NCI-H460 (cell line): ENCODE results near the gene KANK4. TPM values are rescaled to one million over a fixed set of nuclear protein-coding genes. Genes with fewer than 3 reads are reported as not detected.

ENCODE experiments used
- DNase-seq: peaks from one replicate; pipeline ENCODE4 v3.0.0-alpha.2; 2016; ENCODE audit warnings: low read depth; ENCODE audit errors: extremely low read depth
- total RNA-seq: library from RNA; depleted of rRNA; stranded (reverse); fragments of >200 nt; shearing (Covaris generic); gene quantifications from 2 replicates; pipeline ENCODE4 v1.2.3, GENCODE V29; 2014

KANK4 gene
- total RNA-seq, 1 experiment from 2014 or later: 0.07 TPM

DNA sequence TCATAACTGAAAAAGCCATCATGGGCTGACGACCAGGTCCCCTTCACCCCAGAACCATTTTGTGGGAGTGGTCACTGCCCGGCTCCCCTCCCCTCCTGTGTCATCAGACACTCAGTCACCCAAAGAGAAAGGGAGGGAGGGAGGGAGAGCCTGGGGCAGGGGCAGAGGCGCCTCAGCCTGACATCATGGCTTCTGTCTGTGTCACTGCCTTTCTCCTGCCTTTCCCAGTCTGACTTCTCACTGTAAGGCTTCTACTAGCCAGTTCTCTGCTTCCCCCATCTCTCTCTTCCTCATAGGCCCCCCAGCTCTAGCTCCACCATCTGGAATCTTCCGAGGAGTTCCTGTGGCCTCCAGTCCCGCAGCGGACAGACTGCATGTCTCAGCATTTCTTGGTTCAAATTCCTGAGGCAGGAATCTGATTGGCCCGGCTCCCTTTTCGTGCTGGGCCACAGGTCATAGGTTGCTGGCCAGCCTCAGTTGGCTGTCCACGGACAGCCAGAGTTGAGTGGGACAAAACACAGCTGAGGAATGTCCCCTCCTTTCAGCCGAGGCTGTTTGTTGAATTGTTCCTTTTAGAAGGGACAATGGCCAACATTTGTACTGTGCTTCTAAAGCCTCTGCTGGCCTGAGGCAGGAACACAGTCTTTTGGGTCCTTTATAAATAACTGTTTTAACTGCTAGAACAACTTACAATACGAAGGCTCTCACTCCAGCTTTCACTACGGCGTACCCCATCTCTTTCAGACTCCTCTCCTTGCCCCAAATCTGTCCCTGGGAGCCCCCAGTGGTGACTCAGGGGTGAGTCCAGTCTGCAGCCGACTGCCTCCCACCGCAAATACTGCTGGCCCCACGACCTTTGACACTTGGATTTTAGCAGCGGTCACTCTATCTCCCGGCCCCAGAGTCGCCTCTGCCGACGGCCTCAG lies 18.7 kb upstream of the KANK4 start:
- no peak for DNase-seq

DNA sequence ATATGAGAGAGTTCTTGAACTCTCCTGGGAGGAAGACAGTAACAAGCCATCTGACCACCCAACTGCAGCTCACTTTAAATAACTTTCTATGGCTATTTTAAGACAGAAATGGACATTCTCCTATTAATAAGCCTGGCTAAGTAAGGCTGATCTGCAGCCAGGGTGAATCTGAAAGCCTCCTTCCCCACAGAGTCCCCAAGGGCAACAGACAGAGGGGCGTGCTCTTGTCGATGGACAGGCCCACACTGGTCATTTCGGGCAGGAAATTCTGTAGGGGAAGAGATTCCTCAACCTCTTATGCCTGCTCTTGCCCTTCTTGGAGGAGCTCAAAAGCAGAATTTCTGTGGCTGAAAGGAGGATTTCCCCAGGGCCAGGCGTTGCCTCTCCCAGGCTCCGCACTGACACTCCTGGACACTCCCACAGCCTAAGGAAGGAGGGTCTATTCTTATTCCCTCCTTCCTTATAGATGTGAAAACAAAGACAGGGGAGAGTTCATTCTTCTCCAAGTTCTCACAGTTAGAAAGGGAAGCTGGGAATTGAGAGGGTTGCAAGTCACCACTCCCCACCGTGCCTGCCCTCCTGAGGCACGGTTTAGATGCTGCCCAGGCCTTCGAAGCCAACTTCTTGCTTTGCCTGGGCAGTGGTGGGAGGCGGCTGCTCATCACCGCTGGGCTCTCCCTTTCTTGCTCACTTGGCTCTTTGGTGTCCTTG lies 17.9 kb upstream of the KANK4 start:
- no peak for DNase-seq

DNA sequence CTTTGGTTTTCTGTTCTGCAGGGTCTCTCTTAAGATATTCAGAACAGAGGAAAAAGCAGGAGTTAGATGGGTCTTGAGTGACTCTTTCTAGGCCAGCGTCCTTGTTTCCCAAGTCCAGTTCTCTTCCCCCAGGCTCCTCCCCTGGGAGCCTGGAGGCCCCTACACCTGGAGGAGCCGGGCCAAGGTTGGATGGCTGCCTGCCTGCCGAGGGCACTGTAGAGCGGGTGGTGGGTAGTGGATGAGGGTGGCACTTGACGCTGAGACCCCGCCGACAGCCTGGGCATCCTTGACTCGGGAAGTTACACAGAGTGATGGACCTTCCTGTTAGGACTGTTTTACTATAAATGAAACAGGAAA lies 17.4 kb upstream of the KANK4 start:
- no peak for DNase-seq

DNA sequence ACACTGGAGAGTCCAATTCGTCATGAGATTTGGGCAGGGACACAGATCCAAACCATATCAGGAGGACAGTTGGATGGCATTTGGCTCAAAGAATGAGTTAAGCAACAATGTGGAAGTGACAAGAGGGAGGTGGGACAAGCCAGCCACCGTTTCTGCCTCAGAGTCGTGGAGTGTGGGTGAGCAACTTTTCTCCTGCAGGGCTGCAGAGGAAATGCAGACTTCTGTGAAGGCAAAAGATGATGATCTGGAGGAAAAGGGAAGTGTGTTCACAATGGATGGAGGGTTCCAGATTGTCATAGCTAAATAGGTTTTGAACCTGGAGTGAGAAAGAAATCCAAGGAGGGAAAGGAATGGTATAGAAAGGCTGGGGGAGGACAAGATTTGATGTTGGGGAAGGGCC lies 16.4 kb upstream of the KANK4 start:
- DNase-seq: no peak

DNA sequence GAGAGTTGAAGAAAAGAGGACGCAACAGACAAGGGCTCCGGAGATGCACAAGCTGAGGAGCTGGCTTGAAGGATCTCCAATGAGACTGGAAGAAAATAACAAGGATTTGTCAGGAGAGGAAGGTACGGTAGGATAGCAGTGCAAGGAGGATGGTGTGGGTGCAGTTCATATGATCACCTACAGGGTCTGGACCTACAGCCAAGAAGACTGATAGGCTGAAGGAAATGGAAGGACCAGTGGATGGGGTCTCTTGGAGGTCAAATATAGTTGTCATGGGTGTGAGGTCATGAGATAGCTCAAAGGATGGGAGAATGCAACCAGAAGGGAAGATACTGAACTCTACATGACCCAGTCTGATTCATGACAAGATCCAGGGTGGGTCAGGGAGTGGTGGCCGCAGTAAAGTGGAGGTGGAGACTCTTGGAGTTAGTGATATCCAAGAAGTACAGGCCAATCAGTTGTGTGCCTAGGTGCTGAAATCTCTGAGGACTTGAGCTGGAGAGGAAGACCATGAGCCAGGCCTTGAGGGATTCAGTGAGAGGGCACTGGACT lies 15.3 kb upstream of the KANK4 start:
- no peak for DNase-seq

DNA sequence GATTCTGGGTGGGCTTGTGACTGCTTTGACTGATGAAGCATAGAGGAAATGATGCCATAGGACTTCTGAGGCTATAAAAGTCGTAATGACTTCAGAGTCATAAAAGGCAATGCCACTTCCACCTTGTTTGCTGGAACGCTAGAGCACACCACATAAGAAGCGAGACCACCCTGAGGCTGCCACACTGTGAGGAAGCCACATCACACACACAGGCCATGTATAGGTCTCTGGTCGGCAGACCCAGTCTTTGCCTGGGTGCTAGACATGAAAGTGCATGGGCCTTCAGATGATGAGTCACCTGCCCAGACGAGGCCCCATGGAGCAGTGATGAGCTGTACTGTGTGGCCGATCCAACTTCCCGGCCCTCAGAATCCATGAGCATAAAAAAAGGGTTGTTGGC lies 14.2 kb upstream of the KANK4 start:
- no peak for DNase-seq

DNA sequence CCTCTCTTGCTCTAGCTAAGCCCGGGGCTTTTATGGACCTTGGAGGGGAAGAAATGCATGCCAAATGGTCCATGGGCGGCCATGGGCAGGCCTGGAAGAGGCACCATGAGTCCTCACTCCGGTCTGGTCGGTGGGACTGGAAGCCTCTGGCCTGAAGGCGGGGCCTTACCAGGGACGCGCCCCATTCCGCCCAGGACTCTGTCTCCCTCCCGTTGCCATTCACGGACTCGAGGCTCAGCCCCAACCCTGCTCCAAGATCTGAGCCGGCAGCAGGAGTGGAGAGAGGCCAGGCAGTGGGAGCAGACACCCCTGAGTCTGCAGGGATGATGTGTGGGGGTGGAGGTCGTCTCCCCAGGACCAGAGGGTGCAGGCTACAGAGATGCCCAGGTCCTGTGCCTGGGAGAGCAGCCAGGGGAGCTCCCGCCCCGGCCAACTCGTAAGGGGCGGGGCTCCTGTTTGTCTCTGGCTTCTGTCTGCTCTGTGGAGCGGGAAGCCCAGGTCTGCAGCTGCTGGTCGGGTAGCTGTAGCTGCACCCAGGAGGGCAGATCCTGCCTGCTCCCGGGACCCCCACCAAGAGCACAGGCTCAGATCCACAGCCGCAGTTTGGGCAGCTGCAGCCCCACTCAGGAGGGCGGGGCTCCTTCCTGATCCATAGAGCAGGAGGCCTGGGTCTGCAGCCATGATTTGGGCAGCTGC lies 8.3 kb upstream of the KANK4 start:
- DNase-seq: no peak

DNA sequence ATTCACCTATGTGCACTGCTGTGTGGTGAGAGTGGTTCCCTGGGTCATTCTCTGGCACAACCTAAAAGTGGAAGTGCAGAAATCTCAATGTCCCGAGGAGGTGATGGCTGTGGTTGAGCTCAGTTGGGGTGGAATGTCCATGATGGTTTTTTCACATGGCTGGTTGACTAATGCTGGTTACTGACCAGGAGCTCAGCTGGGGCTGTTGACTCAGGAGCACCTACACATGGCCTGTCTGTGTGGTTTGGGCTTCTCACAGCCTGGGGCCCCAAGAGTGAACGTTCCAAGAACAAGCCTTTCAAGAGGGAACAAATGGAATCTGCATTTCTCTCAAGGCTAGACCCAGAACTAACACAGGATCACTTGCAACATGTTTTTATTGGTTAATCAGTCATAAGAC lies 6.4 kb upstream of the KANK4 start:
- DNase-seq: no peak

DNA sequence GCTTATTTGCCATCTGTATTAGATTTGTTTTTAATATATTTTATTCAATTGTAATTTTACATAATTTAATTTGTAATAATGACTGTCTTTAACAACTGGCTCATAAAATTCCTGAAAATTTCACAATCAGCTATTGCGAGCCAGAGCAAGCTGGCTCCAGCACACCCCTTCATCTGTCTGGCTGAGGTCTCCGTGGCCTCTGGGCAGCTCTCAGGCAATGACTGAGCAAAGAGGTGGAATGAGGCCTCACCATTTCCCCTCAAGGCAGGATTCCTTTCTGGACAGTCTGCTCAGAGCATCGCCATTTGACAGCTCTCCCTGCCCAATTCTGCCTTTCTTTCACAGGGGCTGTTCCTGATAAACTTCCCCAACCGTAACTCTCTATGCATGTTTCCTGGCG lies 5.8 kb upstream of the KANK4 start:
- no peak for DNase-seq

DNA sequence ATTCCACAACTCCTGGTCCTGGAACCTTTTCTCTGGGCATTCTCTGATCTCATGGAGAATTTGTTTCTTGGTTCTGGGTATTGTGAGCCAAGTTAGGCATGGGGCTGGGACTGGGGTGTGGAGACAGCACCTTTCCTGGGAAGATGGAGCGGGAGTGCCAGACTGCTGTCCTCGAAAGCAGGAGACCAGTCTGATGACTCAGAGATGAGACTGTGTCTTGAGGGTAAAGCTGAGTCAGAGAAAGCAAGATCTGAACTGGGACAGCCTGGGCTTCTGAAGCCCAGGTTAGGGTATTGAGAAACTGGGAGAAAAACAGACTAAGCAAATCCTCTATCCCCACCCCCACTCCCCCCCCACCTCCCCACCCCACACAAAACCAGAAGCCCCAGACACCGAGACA lies 2.2 kb upstream of the KANK4 start:
- DNase-seq: peak; percentile 26

DNA sequence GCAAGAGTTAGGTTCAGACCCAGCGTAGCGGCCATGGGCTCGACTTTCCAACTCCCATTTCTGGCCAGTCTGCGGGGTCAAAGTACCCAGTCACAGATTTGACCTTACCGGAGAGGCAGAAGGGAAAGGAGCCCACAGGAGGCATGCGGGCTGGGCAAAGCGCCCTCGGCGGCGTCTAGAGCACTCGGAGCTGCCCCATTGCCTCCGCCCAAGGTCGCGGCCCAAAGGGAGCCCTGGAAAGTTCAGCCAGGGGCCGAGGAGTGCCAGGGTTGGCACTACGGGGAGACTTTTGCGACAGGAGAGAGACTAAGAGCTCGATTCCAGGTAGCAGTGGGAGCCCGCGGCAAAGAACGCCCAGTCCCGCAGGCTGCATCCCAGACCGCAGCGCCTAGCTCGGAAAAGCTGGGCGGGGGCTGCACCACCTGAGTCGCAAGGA lies 896 bp downstream of the KANK4 start:
- DNase-seq: no peak

DNA sequence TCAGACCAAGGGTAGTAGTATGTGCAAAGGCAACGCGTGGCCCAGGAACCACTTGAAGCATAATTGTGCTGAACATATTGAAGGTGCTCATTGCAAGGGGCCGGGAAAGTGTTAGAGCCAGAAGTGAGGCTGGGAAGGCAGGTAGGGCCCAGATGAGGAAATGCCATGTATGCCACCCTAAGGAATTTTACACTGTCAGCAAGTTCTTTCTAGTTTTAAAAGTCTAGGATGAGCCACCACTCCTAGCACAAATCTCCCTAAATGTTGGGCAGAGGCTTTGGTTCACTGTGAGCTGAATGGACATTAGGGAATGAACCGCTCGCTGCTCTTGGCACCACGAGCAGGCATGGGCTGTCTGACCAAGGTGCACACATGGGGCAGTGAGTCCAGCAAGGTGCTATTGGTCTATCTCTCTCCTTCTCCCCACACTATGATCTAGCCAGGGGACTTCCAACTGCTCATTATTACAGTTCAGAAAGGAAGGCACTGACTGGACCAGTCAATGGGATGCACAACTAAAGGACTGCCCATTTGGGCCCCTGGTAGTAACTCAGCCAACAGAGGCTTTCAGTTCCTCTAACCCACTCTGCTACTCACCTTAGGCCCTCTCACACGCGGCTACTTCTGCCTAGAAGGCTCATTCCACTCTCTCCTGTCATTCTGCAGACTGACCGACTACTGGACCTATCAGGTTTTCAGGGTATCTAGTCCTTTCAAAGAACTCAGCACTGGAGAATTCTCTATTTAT lies 2.0 kb downstream of the KANK4 start:
- DNase-seq: no peak

DNA sequence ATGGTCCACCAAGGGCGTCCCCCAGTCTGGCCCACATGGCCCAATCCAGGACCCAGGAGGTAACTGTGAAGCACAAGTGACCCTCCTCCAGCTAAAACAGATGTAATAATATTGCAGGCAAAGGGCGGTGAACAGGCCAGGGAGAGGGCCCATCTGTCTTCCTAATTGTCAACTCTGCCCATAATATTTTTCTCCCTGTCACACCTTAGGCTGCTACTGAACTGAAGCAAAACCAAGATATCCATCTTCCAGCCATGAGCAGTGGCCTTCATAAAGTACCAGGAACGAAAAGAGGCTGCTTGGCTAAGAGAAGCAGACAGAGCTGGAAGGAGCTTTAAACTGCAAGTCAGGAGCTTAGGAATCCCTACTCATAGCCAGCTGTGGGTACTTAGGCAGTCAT lies 3.1 kb downstream of the KANK4 start:
- DNase-seq: no peak

DNA sequence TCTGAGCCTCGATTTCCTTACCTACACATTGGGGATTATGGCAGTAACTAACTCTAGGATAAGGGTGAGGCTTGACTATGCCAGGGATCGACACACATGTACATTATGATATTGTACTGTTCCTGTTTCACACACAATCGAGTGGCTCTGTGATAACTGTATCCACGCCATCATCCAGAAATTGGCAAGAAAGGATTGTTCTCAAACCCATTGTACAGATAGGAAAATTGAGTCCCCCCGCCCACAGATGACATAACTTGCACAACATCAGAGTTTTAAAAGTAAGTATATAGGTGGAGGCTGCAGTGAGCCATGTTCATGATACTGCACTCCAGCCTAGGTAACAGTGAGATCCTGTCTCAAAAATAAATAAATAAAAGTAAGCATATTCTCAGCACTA lies 3.8 kb downstream of the KANK4 start:
- no peak for DNase-seq

DNA sequence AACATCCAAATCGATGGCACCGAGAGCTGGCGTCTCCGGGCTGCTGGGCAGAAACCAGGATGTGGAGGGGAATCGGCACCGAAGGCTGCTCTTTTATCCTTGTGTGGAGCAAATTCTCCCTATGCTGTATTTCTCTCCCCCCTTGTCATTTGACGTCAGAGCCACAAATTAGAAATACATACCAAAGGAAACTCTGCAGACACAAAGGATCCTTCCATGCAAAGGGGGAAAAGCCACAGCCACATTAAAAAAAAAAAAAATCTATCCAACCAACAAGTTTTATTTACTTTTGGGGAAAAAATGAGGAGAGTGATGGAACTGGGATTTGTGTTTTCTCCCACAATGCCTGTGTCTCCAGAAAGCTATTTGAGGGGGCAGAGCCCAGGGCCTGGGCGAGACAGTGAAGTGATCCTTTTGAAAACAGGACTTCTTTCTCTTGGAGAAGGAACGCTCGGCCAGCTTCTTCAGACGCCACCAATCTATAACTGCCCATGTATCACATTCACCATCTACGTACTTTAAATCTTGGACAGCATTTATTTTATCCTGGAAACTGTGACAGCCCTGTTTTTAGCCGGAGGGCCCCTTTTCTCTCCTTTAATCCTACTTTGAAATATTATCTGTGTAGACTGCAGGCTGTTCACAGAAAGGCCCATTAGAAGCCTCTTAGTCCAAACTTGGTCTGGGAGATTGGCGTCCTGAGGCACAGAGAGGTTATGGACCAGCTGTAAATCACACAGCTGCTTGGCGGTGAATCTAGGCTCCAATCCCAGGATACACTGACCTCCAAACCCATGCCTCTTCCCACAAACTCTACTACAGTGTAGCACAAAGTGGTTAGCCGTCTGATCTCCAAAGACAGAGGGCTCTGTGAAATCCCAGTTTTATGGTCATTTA lies 4.5 kb downstream of the KANK4 start:
- DNase-seq: no peak

DNA sequence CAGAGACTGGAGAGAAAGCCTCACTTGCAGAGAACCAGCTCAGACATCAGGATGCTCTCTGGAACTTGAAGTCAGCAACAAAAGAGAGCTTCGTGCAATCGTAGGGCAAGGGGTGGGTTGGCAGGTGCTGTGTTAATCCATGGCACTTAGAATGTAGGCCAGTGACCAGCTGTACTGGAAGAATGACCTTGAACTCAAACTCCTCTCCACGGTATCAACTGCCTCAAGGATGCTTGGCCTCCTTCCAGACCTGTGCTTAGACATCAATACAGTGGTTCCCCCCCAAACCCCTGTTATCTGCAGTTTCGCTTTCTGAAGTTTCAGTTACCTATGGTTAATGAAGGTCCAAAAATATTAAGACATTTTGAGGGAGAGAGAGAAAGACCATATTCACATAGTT lies 6.5 kb downstream of the KANK4 start:
- DNase-seq: no peak

DNA sequence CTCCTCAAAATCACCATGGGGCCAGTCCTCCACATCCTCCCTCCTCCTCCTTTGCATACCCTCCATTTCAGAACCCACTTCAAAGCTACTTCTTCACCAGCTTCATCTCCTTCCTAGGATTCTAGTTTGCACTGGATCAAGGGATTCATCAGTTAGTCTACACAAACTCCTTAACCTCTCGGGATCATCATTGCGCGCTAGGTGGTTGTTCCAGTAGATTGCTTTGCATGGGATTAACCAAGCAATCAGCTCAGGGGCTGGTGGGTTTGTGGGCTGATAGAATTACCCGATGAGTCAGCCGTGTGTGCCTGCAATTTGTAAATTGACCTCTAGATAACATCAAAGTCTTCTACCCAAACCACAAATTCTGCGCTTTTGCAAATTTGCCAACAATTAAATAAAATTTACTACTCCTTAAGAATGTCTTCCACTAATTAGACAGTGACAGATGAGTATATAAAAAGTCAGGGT lies 7.7 kb downstream of the KANK4 start:
- DNase-seq: no peak

DNA sequence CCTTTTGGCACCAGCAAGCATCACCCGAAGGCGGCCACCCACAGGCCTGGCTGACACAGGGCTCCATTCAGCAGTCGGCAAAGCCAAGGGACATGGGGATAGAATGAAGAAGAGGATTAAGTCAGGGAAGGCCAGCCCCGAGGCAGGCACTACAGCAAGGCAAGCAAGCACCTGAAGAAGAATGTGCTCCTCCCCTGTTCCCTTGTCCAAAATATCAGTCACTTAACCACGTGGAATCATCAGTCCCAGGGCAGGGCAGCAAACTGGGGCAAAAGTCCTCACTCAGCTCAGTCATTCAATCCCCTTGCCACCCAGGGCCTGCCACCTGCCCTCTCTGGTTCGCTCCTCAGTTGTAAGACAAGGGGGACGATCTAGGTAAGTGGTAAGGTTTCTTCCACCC lies 9.3 kb downstream of the KANK4 start:
- DNase-seq: no peak

DNA sequence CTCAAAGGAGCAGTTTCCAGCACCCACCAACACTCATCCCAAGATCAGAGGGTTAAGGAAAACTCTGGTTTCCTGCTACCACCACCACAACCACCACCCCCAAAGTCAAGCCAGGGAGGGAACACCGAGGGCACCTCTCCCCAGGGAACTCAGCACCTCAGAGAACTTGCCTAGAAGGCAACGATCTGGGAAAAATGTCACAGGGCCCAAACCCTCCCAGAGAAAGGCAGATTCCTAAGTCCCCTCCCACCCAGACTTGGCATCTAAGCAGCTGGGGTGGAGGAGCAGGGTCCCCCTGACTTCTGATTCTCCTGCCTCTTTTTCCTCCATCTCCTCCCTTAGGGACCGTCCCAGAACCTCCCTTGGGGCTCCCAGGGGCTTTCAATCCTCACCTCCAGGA lies 10.6 kb downstream of the KANK4 start:
- DNase-seq: no peak
